ENCODE measurements around the gene MYG1. TPM values are rescaled to one million over a fixed set of nuclear protein-coding genes. Genes with fewer than 3 reads are reported as not detected.

MYG1 gene
- 10 to 100 TPM; 43.4 to 51.0 (median 46.0) TPM for total RNA-seq

- Histone ChIP-seq H3K36me3 (peaks cover 0 to 24% of the 10 kb centered on the region in 2 donors), H3K4me3 (peak within 1 kb of the TSS; percentile 71 to 97 (median 86)), H3K9me3 (no peaks in the 10 kb centered on the region), H3K27ac (peak within 1 kb of the TSS; percentile 67 to 85 (median 76)), H3K27me3 (no peaks in the 10 kb centered on the region), H3K4me1 (peaks cover 33 to 35% of the 10 kb centered on the region in 2 donors)
- intact Hi-C loops (cut with DNase I; ENCODE audit: low total_unique reads) (loop anchor here (1.0 to 5.0 kb wide), 2 partner anchors 22 to 47 kb away; partner anchors contain the start of gene AAAS), in situ Hi-C loops (cut with MboI; ENCODE audit: low sequenced_read_pairs in 4 of 4) (no loop called here)
- peak; percentile 63 to 76 for DNase-seq
- peak; percentile 73 for ATAC-seq
- TF ChIP-seq POLR2A (IDR thresholded peaks at IDR 0.05) (peak in 1 of 2 donors; percentile 52), CTCF (IDR thresholded peaks at IDR 0.05 in 4 of 5, conservative IDR thresholded peaks at IDR 0.05 in 1 of 5) (peak in 4 of 5 experiments; percentile 9 to 47 (median 27))
Measured at GRCh38 chr12:53299454-53300180, at the start of gene MYG1. Gene MYG1 (plus strand): TSS chr12:53299695. CDS start chr12:53299738, 43 bp downstream.

- H3K4me3 ChIP-seq = peak overlapping the region; percentile 67 to 85 (median 71)
- in situ Hi-C loops (cut with MboI; ENCODE audit: low sequenced_read_pairs in 4 of 4) = no loop called here
- DNase-seq = peak; percentile 73 to 81
- H3K4me1 ChIP-seq = peaks cover 16 to 17% of the 10 kb centered on the region in 2 donors
- peak; percentile 36 to 47 for TF ChIP-seq POLR2A (IDR thresholded peaks at IDR 0.05)
- TF ChIP-seq CTCF (IDR thresholded peaks at IDR 0.05 in 4 of 5, conservative IDR thresholded peaks at IDR 0.05 in 1 of 5) = peak; percentile 20 to 46 (median 33)
- peaks cover 0 to 9% of the 10 kb centered on the region in 2 donors for H3K36me3 ChIP-seq
- H3K9me3 ChIP-seq = no peaks in the 10 kb centered on the region
- H3K27me3 ChIP-seq = no peaks in the 10 kb centered on the region
- intact Hi-C loops (cut with DNase I; ENCODE audit: low total_unique reads) = loop anchor here (1.0 to 5.0 kb wide), 6 partner anchors 17 to 74 kb away; partner anchors contain the start of genes CSAD, ESPL1, MYG1 and PFDN5
- ATAC-seq = peak; percentile 91 to 96
- peak overlapping the region; percentile 92 to 97 (median 94) for H3K27ac ChIP-seq
Measured at GRCh38 chr12:53251477-53252348, 47.8 kb upstream of the MYG1 start.

- ATAC-seq = peak in 1 of 2 donors; percentile 11
- H3K27ac ChIP-seq = peak overlapping the region; percentile 92 to 97 (median 94)
- no peak for DNase-seq
Measured at GRCh38 chr12:53252349-53252916, 47.1 kb upstream of the MYG1 start.

More at GRCh38 chr12:53252349-53252916, 47.1 kb upstream of the MYG1 start:
- Histone ChIP-seq H3K27me3 (no peaks in the 10 kb centered on the region), H3K4me1 (peaks cover 16 to 17% of the 10 kb centered on the region in 2 donors), H3K9me3 (no peaks in the 10 kb centered on the region), H3K4me3 (peak overlapping the region; percentile 67 to 85 (median 71)), H3K36me3 (peaks cover 0 to 9% of the 10 kb centered on the region in 2 donors)
- intact Hi-C loops (cut with DNase I; ENCODE audit: low total_unique reads) = loop anchor here (1.0 to 5.0 kb wide), 4 partner anchors 16 to 73 kb away; partner anchors contain the start of genes CSAD, ESPL1, MYG1 and PFDN5
- TF ChIP-seq CTCF (IDR thresholded peaks at IDR 0.05 in 4 of 5, conservative IDR thresholded peaks at IDR 0.05 in 1 of 5) (peak in 1 of 5 experiments; percentile 42), POLR2A (IDR thresholded peaks at IDR 0.05) (no peak)
- in situ Hi-C loops (cut with MboI; ENCODE audit: low sequenced_read_pairs in 4 of 4) = no loop called here

All from gastrocnemius medialis (tissue), 4 donors.